ENCODE results near the gene ZNF462. TPM values are rescaled to one million over a fixed set of nuclear protein-coding genes. Genes with fewer than 3 reads are reported as not detected.
"Not testable (repeated sequence)": the region's sequence is repeated elsewhere in the genome, so short reads cannot be mapped to it uniquely, and the experiment has no call there.

ZNF462 gene
- polyA plus RNA-seq, 3 donors, result not detected

DNA sequence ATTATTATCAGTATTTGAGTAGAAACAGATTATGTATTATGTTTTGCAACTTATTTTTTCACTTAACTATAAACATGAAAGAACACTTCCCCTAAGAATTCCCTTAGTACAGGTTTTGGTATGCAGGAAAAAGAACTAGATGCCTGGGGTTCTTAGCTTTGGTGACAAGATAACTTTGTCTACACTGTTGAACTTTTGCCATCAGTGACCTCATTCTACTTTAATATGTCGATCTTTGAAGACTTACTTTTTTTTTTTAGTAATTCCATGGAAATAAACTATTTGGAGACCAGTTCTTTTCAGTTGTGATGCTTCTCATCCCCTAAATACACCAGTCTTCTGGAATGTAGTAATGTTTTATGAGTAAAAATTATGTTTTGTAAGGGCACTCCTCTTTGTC is 34.3 kb downstream of the ZNF462 start:
- TF ChIP-seq, protein P1, sequence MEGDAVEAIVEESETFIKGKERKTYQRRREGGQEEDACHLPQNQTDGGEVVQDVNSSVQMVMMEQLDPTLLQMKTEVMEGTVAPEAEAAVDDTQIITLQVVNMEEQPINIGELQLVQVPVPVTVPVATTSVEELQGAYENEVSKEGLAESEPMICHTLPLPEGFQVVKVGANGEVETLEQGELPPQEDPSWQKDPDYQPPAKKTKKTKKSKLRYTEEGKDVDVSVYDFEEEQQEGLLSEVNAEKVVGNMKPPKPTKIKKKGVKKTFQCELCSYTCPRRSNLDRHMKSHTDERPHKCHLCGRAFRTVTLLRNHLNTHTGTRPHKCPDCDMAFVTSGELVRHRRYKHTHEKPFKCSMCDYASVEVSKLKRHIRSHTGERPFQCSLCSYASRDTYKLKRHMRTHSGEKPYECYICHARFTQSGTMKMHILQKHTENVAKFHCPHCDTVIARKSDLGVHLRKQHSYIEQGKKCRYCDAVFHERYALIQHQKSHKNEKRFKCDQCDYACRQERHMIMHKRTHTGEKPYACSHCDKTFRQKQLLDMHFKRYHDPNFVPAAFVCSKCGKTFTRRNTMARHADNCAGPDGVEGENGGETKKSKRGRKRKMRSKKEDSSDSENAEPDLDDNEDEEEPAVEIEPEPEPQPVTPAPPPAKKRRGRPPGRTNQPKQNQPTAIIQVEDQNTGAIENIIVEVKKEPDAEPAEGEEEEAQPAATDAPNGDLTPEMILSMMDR (IDR thresholded peaks at IDR 0.05), result no peak
- Histone ChIP-seq H3K27ac (ENCODE audit: low read depth in 1 of 2, low read length in 2 of 2) (no peak overlapping the region), H3K9ac (ENCODE audit: insufficient read depth, low read length, poor library complexity, severe bottlenecking) (no peak overlapping the region), H3K27me3 (ENCODE audit: control insufficient read depth in 2 of 2, insufficient read depth in 2 of 2, low read length in 2 of 2) (no peaks in the 10 kb centered on the region), H3K79me2 (ENCODE audit: insufficient read depth, low read length) (no peaks in the 10 kb centered on the region), H3K4me3 (replicated peaks in 1 of 3; ENCODE audit: low read depth in 2 of 3, low read length in 3 of 3) (no peak overlapping the region), H2AFZ (ENCODE audit: insufficient read depth, low read depth, low read length, poor library complexity, severe bottlenecking) (no peak overlapping the region), H3K4me2 (replicated peaks; ENCODE audit: extremely low read depth, low read length, poor library complexity, severe bottlenecking) (no peak overlapping the region), H3K4me1 (ENCODE audit: control insufficient read depth in 1 of 2, insufficient read depth in 2 of 2, low read length in 2 of 2) (no peaks in the 10 kb centered on the region), H4K20me1 (ENCODE audit: insufficient read depth, low read length) (no peaks in the 10 kb centered on the region), H3K9me3 (replicated peaks in 1 of 2; ENCODE audit: control insufficient read depth in 1 of 2, insufficient read depth in 1 of 2, low read length in 2 of 2) (no peaks in the 10 kb centered on the region), H3K36me3 (replicated peaks in 1 of 2; ENCODE audit: control insufficient read depth in 1 of 2, insufficient read depth in 2 of 2, low read length in 2 of 2) (no peaks in the 10 kb centered on the region)
- Mint-ChIP-seq H3K9me3 (peaks cover 0 to 7% (median 3%) of the 10 kb centered on the region in 7 donors), H3K27me3 (ENCODE audit: low read depth in 3 of 3) (no peaks in the 10 kb centered on the region), H3K36me3 (no peaks in the 10 kb centered on the region), H3K4me1 (no peaks in the 10 kb centered on the region), H3K27ac (no peak overlapping the region), H3K4me3 (no peak overlapping the region)
- WGBS (ENCODE audit: insufficient coverage), result no CpG with 5 or more reads among the region's 1 CpG
- intact Hi-C loops (cut with micrococcal nuclease), result no loop called here
- no peak for DNase-seq

GRCh38 chr9:106897751-106898150 is 34.8 kb downstream of the ZNF462 start:
- no peaks in the 10 kb centered on the region for H3K4me1 Mint-ChIP-seq
- H3K9me3 Mint-ChIP-seq, result peaks cover 0 to 8% (median 5%) of the 10 kb centered on the region in 7 donors

GRCh38 chr9:106900523-106900922 is 37.6 kb downstream of the ZNF462 start:
- H3K36me3 Mint-ChIP-seq; H3K36me3 ChIP-seq (replicated peaks in 1 of 2; ENCODE audit: control insufficient read depth in 1 of 2, insufficient read depth in 2 of 2, low read length in 2 of 2); H3K9me3 ChIP-seq (replicated peaks in 1 of 2; ENCODE audit: control insufficient read depth in 1 of 2, insufficient read depth in 1 of 2, low read length in 2 of 2); H3K79me2 ChIP-seq (ENCODE audit: insufficient read depth, low read length); H3K9ac ChIP-seq (ENCODE audit: insufficient read depth, low read length, poor library complexity, severe bottlenecking); H3K27me3 ChIP-seq (ENCODE audit: control insufficient read depth in 2 of 2, insufficient read depth in 2 of 2, low read length in 2 of 2); H3K4me3 Mint-ChIP-seq; H2AFZ ChIP-seq (ENCODE audit: insufficient read depth, low read depth, low read length, poor library complexity, severe bottlenecking); H4K20me1 ChIP-seq (ENCODE audit: insufficient read depth, low read length); H3K4me1 ChIP-seq (ENCODE audit: control insufficient read depth in 1 of 2, insufficient read depth in 2 of 2, low read length in 2 of 2); DNase-seq; H3K27me3 Mint-ChIP-seq (ENCODE audit: low read depth in 3 of 3); H3K4me3 ChIP-seq (replicated peaks in 1 of 3; ENCODE audit: low read depth in 2 of 3, low read length in 3 of 3); H3K4me2 ChIP-seq (replicated peaks; ENCODE audit: extremely low read depth, low read length, poor library complexity, severe bottlenecking); H3K27ac Mint-ChIP-seq; H3K4me1 Mint-ChIP-seq; intact Hi-C loops (cut with micrococcal nuclease); H3K27ac ChIP-seq (ENCODE audit: low read depth in 1 of 2, low read length in 2 of 2): not testable (repeated sequence)
- no CpG with 5 or more reads among the region's 2 CpGs for WGBS (ENCODE audit: insufficient coverage)
- peaks cover 6 to 19% (median 15%) of the 10 kb centered on the region in 7 donors for H3K9me3 Mint-ChIP-seq

More at GRCh38 chr9:106897751-106898150, 34.8 kb downstream of the ZNF462 start:
- Histone ChIP-seq H4K20me1 (ENCODE audit: insufficient read depth, low read length) (no peaks in the 10 kb centered on the region), H3K79me2 (ENCODE audit: insufficient read depth, low read length) (no peaks in the 10 kb centered on the region), H3K27ac (ENCODE audit: low read depth in 1 of 2, low read length in 2 of 2) (no peak overlapping the region), H3K9ac (ENCODE audit: insufficient read depth, low read length, poor library complexity, severe bottlenecking) (no peak overlapping the region), H3K27me3 (ENCODE audit: control insufficient read depth in 2 of 2, insufficient read depth in 2 of 2, low read length in 2 of 2) (no peaks in the 10 kb centered on the region), H3K4me3 (replicated peaks in 1 of 3; ENCODE audit: low read depth in 2 of 3, low read length in 3 of 3) (no peak overlapping the region), H3K4me1 (ENCODE audit: control insufficient read depth in 1 of 2, insufficient read depth in 2 of 2, low read length in 2 of 2) (no peaks in the 10 kb centered on the region), H3K9me3 (replicated peaks in 1 of 2; ENCODE audit: control insufficient read depth in 1 of 2, insufficient read depth in 1 of 2, low read length in 2 of 2) (no peaks in the 10 kb centered on the region), H3K4me2 (replicated peaks; ENCODE audit: extremely low read depth, low read length, poor library complexity, severe bottlenecking) (no peak overlapping the region), H2AFZ (ENCODE audit: insufficient read depth, low read depth, low read length, poor library complexity, severe bottlenecking) (no peak overlapping the region), H3K36me3 (replicated peaks in 1 of 2; ENCODE audit: control insufficient read depth in 1 of 2, insufficient read depth in 2 of 2, low read length in 2 of 2) (no peaks in the 10 kb centered on the region)
- Mint-ChIP-seq H3K27me3 (ENCODE audit: low read depth in 3 of 3) (no peaks in the 10 kb centered on the region), H3K27ac (no peak overlapping the region), H3K36me3 (no peaks in the 10 kb centered on the region), H3K4me3 (no peak overlapping the region)
- WGBS (ENCODE audit: insufficient coverage), result 100% methylated on average over 1 of the region's 3 CpGs
- intact Hi-C loops (cut with micrococcal nuclease), result no loop called here
- TF ChIP-seq, protein P1 (IDR thresholded peaks at IDR 0.05), result no peak
- no peak for DNase-seq
